HG03196 (cell line): Measurements from ENCODE around the gene ERC2.

Experiments
- ATAC-seq: cut with Tn5 transposase; IDR thresholded peaks from one replicate; pipeline ENCODE4 v1.9.1; 2021; ENCODE audit not compliant: unreplicated experiment

Gene ERC2

DNA sequence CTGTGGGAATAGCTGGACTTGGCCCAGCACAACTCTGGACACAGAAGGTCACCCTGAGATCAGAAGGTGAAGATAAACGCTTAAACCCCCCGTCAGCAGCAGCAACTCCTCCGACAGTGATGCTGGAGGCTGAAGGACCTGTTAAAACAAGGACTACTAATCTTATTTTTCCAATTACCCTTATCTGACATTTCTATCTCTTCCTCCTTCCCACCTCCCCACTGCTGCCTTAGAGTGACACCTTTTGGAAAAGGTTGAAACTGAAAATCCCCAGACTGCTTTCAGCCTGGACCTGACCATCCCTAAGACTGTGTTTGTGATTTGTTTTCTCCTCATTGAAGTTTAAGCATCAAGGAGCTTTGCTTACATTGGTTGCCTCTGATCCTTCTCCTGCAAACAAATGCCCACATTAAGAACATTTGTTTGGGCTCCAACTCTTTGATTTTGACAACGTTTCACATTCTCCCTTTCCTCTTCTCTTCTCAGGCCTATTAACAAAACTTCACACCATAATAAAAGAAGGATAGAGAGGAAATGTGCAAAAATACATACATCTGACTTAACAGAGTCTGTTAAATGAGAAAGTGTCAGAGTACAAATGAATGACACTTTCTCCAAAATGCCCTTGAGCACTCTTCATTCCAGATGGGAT is 570.6 kb downstream of the ERC2 start:
- ATAC-seq, result no peak

DNA sequence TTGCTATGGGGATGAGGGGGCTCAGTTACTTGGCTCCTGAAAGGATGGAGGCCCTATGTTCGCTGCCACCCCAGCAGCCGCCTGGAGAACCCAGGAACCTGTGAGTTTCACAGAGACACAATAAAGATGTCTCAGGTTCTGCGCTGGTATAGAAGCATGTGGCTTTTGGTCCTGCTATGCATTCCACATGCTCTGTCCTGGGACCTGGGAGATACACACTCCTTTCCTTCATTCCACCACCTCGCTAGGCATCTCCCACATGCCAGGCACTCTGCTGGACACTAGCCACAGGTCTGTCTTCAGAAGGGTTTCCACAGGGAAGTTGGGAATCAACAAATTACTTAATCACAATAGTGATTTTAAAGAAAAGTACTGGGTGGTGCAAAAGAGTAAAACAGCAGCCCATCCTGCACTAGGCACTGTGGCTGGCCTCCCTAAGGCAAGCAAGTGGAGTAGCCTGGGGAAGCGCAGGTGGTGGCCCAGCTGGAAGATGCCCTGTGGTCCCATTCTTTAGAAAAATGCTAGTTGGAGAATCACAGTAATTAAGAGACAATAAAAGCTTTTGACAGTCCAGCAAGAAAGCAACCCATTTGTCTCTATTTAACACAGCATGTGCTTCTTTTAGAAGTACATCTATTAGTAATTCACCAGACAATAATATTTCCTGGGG is 572.2 kb downstream of the ERC2 start:
- no peak for ATAC-seq

DNA sequence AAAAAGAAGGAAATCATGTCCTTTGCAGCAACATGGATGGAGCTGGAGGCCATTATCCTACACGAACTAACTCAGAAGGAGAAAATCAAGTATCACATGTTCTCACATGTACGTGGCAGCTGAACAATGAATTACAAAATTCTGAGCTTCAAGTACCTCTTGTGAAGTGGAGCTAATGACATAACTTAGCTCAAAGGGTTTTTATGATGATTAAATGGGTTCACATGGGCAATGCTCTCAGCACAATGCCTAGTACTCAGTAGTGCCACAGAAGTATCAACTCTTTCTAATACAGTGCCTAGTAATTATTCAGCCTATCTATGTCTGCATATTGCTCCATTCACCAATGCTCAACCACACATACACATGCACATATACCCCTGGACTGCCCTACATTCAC is 573.7 kb downstream of the ERC2 start:
- no peak for ATAC-seq

DNA sequence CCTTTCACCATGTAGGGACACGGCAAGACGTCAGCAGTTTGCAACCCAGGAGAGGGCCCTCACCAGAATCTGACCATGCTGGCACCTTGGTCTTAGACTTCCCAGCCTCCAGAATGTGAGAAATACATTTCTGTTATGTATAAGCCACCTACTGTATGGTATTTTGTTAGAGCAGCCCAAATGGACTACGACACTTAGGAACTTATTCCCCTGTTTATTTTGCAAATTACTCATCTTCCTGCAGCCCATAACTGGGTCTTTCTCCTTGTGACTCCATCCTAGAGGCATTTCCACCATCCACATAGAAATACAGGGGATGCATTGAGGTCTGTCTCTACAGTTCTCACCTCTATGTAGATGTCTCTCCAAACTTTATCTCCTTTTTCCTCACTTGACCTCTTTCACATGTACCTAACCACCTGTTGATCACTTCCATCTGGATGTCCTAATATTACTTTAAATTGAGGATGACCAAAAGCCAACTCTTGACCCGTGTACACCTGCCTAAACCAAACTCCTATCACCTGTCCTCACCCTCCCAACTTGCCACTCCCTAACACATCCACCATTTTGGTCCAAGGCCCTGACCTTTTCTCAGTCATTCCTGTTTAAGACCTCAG is 575.1 kb downstream of the ERC2 start:
- no peak for ATAC-seq

DNA sequence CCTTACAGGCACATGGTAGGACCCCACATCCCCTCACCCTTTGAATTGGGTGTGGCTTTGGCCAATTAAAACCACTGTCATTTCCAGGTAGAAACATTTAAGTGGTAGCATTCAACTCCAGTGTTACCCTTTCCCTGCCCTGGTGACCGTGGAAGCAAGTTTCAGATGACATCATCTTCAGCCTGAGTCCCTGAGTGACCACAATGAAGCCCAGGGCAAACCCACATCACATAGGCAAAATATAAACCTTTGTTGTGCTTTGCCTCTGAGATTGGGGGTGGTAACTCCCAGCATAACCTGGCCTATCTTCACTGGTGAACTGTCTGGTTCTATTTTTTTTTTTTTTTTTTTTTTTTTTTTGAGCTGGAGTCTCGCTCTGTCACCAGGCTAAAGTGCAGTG is 577.2 kb downstream of the ERC2 start:
- ATAC-seq, result no peak

DNA sequence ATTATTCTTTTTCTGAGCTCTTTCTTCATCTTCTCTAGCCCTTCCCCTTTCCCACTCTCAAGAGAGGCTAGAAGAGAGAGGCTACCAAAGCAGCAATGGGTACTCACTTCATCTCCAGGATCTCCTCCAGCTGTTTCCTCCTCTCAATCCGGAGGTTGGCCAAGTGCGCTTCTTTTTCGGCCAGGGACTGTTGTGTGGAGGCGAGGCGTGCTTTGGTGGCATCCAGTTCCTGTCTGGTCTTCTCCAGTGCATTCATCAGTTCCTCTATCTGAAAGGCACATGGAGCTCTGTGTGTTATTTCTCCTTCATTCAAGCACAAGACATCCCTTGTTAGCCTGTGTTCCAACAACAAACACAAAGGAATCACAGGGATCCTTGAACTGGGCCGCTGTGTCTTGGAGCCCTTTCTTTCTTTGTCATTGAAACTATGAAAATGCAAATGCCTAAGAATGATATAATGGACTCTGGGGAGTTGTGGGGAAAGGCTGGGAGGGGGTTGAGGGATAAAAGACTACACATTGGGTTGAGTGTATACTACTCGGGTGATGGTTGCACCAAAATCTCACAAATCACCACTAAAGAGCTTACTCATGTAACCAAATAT is 579.9 kb downstream of the ERC2 start:
- no peak for ATAC-seq

DNA sequence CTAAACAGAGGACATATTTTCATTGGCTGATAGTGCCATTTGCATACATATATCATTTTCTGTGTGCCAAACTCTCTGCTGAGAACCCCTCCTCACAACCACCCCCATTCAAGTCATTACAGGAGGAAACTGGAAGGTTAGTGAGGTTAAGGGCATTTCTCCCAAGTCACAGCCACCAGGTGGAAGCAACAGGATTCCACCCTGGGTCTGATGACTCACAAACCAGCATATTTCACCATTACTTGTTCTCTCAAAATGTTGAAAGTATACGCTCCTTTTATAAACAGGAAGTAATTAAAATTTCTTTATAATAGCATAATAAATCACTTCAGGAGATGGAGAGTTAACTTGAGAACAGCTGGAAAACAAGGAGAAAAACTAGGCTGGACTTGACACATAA is 582.5 kb downstream of the ERC2 start:
- ATAC-seq, result no peak

DNA sequence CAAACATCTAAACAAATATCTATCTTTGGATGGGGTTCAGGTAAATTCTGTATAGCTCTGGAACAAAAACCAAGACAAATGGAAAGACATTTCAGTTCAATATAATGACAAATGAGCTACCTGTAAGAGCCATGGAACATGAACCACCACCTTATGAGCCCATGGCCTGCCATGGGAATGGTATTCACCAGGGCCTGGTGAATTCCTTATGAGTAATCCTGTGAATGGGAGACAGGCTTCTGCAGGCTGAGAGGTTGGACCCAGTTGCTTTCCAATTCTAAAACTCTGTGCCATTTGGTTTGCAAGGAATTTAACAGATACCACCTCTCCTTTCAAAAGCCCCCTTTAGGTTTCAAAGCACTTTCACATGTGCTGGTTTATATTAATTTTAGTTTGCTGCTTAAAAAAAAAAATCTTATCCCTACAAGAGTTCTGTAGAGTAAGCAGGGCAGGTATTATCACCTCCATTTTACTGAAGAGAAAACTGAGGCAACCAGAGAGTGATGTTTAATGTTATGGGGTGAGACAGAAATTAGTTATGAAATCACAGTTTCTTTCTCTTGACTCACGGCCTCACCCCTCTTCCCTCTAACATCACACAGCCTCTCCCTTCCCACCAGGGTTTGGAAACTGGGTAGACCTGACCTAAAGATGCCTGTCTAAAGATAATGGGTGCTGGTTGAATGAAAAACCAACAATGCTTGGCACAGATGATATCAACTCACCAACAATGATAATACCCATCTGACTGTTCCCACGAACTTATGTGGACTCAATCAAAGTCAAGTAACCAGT is 583.6 kb downstream of the ERC2 start:
- no peak for ATAC-seq

DNA sequence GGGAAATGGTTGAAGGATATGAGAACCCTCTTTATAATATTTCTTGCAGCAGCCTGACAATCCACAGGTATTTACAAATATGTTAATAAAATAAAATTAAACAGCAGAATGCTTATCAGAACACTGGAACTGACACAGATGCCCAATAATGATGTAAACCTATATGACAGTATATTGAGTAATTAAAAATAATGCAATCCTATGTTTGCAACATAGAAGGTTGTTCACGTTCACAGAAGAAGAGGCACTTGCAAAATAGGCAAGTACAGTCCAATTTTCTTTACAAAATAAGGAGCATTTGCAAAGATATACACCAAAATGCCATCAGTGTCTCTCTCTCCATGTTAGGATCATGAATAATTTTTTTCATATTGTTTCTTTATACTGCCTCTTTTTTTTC is 584.2 kb downstream of the ERC2 start:
- ATAC-seq, result no peak

DNA sequence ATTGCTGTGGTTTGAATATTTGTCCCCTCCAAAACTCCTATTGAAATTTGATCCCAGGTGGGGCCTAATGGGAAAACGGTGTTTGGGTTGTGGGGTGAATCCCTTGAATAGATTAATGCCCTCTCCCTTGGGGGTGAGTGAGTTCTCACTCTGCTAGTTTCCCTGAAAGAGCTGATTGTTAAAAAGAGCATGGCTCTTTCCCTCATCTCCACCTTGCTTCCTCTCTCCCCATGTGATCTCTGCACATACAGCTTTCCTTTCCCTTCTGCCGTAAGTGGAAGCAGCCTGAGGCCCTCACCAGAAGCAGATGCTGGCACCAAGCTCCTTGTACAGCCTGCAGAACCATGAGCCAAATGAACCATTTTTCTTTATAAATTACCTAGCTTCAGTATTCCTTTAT is 586.3 kb downstream of the ERC2 start:
- no peak for ATAC-seq

DNA sequence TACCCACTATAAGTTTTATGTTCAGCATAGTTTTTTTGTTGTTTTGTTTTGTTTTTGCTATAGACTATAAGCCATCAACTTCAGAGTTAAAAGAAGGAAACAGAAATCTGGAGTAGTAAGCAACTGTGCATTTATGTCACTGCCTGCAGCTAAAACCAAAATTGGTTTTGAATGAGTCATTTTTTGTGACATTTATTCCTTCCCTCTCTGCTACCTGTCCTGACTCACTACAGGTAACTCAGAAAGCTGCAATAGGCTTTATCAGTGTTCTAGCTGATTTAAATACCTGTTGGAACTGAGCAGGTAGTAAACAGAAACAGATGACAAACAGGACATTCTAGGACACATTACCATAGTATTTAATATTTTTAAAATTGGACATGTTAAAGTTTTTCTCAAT is 587.9 kb downstream of the ERC2 start:
- no peak for ATAC-seq

DNA sequence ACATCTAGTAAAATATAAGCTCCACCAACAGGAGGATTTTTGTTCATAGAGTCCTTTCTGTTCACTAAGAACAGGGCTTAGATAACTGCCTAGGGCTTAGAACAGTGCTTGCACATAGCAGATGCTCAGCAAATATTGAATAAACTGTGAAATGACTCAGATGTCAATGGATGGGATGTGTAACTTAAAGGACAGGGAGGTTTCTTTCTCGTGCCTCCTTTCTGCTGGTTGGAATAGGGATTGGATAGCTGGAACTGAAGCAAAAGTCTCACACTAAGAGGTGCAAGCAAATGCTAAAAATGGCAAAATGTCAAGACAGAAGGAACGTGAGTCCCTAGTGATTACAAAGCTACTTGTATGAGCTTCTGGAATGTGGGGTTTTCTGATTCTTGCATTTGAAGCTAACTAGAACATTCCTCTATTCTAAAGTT is 588.4 kb downstream of the ERC2 start:
- no peak for ATAC-seq

DNA sequence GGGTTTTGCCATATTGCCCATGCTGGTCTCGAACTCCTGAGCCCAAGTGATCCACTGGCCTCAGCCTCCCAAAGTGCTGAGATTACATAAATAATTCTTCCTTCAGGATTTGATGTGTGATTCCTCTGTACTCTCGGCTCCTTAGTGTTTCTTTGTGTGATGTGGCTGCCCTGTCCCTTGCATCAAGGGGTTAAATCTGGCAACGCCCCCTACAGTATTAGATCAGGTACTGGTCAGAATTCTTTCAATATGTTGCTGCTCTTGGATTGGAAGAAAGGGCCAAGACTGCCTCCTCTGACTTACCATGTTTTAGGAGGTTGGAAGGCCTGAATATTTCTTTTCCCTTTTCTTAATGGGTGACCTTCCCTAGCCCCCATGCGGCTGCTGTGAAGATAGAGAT is 590.6 kb downstream of the ERC2 start:
- ATAC-seq, result no peak

DNA sequence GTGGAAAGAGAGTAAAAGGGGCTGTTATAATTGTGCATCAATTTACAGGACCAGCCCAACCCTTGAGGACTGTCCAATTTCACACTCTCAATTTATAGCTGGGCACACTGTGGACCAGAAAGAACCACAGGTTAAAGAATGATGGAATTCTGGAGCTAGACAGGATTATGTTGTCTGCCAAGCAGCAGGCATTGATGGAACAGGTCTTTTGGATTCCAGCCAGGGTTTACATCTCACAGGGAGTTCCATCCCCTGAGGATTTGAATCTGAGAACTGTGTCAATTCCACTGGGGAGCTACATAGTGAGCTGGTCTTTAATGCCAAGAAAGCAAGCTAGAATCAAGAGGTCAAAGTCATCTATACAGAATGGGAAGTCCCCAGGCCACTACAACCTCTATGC is 591.7 kb downstream of the ERC2 start:
- ATAC-seq, result no peak

DNA sequence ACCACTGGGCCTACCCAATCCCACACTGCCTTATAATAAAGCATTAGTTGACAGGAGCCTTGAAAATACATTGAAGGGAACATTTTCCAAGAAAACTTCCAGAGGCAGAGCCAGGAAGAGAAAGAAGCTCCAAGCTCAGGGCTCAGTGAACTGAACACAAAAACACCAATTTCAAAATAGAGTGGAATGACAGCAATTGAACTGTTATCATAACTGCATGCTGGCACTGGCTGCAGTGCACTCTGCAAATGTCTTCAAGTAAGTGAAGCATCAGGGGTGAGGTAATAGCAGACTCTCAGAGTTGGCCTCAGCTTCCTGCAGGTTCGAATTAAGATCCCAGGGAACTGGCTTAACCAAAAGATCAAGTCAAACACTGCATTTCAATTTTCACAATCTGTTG is 593.2 kb downstream of the ERC2 start:
- ATAC-seq, result no peak

DNA sequence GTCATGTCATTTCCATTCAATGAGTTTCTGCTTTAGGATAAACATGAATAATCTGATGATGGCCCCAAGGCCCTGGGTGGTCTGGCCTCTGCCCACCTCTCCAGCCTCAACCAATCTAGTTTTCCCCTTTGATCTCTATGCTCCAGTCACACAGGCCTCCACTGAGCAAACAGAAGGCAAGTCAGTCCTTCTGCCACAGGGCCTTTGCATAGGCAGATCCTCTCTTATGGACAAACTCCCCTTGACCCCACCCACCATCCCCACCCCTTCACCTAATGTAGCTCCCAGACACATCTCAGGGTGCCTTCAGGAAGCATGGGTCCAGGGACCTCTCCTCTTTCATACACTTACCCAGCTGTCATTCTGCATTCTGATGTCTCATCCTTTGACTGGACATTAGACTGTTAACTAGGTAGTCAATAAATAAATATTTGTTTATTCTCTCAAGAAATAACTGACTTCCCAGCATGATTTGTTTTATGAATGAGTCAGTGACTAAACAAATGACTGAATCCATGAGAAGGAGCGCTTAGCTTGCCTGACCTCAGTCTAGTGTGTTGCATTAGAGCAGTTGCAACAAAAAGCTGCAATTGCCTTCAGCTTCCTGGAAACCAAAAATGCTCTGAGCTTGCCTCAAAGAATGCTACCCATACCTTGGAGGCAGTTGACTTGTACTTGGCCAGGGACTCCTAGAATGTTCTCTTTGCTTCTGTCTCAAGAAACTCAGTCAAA is 594.6 kb downstream of the ERC2 start:
- no peak for ATAC-seq

DNA sequence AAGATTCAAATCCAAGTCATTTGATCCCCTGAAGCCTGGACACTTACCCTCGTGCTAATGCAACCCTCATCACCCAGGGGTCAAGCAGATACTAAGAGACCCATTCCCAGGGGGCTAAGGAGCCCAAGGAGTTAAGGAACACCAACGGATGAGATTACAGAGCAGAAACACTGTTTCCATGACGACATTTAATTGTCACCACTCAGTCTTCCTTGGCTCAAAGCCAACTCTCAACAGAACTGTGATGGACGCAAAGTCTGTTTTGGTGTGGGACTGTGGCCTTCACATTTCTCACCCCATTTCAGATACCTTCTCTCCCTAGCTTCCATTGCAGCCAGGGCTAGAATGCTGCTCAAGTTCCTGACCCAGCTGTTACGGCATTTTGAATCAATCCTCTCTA is 597.7 kb downstream of the ERC2 start:
- no peak for ATAC-seq

DNA sequence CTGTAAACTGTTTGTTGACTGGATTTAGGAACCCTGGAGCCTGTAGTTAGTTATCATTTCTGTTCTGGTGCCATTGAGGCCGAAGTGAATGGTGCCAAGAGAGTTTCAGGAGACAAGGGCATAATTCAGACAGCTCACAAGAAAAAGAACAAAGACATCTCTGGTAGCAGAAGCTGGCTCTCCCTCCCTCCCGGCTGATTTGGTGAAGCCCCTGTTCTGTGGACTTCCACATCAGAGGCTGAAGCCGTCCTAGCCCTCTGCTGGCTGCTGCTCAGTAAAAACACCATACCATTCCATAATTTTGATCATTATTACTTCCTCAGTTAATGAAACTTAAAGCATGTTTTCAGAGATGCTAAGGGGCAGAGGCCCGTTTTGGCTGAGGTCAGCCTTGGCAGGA is 599.9 kb downstream of the ERC2 start:
- ATAC-seq, result no peak

DNA sequence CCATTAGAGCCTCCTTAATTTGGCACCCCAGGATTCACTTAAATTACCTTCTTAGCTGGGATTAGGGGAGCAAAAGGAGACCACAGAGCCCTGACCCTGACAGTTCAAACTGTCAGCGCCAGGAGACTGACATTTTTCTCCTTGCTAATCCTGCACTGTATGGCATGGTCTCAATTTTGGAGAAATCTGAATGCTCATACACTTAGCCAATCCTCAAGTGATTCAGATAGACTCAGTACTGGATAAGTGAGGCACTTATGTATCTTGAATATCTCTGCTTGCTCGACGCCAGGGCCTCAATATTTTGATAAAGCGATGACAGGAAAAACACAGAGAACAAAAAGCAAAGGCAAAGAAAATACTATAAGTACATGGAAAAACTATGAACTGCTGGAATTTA is 605.2 kb downstream of the ERC2 start:
- no peak for ATAC-seq

DNA sequence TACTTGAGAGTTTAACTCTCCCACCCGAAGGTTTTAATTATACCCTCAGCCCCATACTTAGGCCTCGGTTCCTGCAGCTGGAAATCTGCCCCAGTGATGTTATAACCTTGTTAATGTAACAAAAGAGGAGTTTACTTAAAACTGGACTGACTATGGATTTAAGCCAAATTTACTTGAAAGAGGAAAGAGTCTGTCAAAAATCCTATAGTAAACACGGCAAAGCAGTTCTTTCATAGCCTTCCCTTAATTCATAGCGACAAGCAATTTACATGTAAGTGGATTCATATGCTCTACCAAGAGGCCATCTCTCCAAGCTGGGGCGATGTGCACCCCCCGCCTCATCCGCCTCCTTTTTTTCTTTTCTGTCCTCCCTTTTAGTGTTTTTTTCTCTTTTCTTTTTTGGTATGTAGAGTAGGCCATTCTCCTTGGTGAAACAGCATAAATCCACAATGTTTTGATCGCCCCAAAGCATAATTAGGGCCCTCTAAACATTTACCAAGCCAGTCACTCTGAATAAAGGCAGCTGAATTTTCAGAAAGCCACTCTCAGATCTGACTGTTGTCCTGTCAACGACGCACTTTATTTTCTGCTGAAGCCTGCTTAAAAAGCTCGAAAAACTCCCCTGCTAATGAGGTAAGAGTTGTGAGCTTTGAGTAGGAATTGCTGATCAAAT is 608.1 kb downstream of the ERC2 start:
- ATAC-seq, result no peak
